Inflammatory macrophage (primary cell): Measurements from ENCODE around the gene NSMF.
"Not testable (repeated sequence)": the region's sequence is repeated elsewhere in the genome, so short reads cannot be mapped to it uniquely, and the experiment has no call there.

Experiments
- DNase-seq, 2 donors: peaks; one replicate each; pipeline ENCODE4 v3.0.0-alpha.2; 2020 to 2022

Gene NSMF

DNA sequence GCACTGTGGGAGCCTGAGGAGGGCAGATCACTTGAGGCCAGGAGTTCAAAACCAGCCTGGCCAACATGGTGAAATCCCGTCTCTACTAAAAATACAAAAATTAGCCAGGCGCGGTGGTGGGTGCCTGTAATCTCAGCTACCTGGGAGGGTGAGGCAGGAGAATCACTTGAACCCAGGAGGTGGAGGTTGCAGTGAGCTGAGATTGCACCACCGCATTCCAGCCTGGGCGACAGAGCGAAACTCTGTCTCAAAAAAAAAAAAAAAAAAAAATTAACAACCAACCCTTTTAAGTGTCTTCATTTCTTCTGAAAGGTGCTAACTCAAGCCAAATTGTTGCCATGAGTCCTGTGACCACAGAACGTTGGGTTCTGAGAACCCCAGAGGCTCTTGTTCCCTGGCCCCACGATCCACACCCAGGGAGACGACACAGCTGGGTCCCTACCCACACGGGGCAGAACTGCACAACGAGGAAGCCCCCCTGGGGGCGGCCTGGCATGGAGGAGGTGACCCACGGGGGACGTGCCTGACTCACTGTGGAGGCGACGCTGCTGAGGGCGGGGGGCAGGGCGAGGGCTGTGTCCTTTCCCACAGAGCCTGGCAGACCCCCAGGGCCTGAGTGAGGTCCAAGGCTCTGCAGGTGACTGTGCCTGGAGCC lies 48.8 kb downstream of the NSMF start:
- not testable (repeated sequence) for DNase-seq

DNA sequence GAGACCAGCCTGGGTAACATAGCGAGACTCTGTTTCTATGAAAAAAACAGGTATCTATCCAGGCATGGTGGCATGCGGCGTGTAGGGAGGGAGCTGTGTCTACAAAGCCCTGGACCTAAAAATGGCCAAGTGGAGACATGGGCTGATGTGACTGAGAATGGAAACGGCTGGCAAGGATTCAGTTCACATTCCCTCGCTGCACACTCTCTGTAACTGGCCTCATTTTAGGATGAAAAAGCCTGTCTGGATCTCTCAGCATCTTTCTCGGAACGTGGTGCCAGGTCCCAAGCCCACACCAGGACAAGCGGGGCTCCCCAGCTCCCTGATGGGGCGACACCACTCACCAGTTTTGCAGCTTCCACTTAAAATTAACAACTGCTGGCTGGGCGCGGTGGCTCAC lies 49.6 kb downstream of the NSMF start:
- DNase-seq = no peak

GRCh38 chr9:137408651-137409405 lies 50.3 kb downstream of the NSMF start:
- no peak for DNase-seq

DNA sequence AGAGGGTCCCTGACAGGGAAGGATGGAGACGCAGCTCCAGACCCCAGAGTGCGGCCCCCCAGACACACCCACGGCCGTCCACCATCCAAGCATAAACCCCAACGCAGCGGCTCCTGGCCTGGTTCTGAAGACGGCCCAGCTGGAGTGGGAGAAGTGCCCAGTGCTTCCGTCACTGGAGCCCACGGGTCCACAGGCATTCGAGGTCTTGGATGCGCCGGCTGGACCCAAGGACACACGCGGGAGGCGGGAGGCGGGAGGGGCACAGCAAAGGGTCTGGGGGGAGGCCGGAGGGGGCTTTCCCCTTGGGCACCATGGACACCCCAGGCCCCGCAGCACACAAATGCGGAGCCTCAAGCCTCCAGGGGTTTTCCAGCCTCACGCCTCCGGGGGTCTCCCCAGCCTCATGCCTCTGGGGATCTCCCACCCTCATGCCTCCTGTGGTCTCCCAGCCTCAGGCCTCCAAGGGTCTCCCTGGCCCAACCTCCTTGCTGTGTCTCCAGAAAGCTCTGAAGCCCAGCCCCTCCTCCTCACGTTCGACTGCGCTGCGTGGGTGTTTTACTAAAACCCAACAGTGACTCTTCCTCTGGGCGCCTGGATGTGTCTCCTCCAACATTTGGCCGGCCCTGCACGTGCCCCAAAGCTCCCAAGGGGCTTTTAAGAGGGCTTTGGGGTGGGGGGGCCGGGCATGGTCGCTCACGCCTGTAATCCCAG lies 51.4 kb downstream of the NSMF start:
- no peak for DNase-seq

DNA sequence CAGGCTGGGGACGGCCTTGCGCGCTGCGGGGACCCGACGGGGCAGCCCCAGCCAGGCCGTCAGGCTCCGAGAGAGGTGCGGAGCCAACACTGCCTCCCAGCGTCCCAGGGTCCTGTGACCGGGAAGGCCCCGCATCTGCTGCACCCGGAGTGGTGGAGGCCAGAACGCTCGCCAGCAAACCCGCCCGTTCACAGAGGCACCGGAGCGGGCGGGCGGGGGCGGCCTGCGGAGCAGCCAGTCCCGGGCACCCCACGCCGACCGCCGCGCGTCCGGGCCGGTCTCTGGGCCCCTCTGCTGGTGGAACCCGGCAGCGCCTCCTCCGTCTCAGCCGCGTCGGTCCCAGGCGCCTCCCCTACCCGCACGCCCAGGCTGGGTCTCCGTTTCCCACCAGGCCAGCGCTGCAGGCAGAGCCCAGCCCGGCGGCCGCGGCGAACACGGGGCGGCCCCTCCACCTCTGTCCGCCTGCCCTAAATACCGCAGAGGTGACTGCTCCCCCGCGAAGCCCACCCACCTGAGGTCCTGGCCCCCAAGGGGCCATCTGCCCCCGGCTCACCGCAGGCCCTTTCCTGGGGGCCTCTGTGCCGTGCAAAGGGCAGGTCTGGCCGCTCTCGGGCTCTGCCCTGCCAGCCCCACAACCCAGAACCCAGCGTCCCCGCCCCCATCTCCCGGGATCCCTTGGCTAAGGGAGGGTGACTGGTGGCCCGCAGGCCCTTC lies 52.1 kb downstream of the NSMF start:
- DNase-seq = peak; percentile 50 to 61

- DNase-seq = no peak
These were observed 52.9 kb downstream of the NSMF start for GRCh38 chr9:137406085-137406760.

DNA sequence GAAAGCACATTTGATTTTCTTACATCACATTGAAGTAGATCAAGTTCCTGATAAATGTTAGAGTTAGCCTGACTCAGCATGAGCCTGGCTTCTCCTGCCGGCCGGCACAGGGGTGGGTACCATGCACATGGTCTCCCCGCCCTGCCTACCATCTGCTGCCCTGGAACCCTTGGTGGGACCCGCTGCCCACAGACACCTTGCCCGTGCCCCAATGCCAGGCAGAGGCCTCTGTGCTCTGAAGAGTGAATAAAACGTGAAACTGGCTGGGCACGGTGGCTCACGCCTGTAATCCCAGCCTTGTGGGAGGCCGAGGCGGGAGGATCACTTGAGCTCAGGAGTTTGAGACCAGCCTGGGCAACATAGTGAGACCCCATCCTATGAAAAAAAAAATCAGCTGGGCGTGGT lies 53.5 kb downstream of the NSMF start:
- peak; percentile 11 to 26 for DNase-seq

DNA sequence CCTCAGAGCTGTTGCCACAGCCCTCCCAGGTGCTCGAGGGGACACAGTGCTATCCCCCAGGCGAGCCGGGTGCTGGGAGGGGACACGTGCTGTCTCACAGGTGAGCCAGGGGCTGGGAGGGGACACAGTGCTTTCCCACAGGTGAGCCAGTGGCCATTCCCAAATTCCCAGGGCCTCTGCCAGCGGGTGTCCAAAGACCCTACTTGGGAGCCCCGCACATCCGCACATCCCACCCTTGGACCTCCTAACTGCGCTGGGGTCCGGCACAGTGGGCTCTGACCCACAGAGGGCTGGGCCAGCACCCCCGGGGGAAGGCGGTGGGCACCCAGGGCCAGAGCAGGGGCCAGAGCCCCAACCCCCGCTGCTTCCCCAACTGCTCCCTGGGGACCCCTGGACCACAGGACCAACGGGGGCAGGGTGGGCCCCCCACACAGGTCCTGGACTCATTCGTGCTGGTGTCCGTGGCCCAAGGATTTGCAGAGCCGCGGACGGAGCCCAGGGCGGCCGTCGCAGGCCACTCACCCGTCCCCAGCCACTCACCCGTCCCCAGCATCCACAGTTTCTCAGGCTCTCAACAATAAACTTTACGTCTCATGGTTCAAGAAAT lies 54.1 kb downstream of the NSMF start:
- no peak for DNase-seq

DNA sequence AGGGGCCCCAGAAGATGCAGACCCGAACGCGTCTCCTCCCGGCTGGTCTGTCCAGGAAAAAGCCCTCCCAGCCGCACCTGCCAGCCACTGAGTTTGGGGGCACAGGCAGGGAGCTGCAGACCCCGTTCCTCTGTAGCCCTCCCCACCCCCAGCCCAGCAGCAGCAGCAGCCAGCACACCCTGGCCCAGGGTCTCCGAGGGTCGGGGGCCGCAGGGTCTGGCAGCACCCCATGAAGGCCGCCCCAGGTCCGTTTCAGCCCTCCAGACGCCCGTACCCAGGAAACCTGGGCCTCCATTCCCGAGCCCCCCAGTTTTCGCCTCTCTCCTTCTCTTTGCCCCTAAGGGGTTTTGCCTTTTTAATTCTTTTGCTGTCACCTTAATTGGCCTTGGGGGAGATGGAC lies 55.9 kb downstream of the NSMF start:
- no peak for DNase-seq

GRCh38 chr9:137402746-137403145 lies 56.4 kb downstream of the NSMF start:
- DNase-seq = peak in 1 of 2 donors; percentile 40

- no peak for DNase-seq
These were observed 60.3 kb downstream of the NSMF start for GRCh38 chr9:137398561-137399468.

GRCh38 chr9:137397675-137398423 lies 61.3 kb downstream of the NSMF start:
- no peak for DNase-seq
